ENCODE measurements around the gene S100A3.

GRCh38 chr1:153507926-153508583 is 41.0 kb downstream of the S100A3 start:
- TF ChIP-seq CTCF (optimal IDR thresholded peaks at IDR 0.05 in 1 of 3, IDR thresholded peaks at IDR 0.05 in 1 of 3, conservative IDR thresholded peaks at IDR 0.05 in 1 of 3; ENCODE audit: extremely low read depth in 1 of 3, insufficient read depth in 2 of 3, low read length in 3 of 3): no peak
- no peak for TF ChIP-seq EZH2 (IDR thresholded peaks at IDR 0.05; ENCODE audit: low read length)
